Stimulated activated CD8-positive, alpha-beta memory T cell treated with anti-CD3 and anti-CD28 coated beads, Interleukin-12 subunit alpha, Interleukin-12 subunit beta, amount 100 ng/mL, for 24 hours (primary cell): ENCODE measurements around the gene SNCG.
"Not testable (repeated sequence)": the region's sequence is repeated elsewhere in the genome, so short reads cannot be mapped to it uniquely, and the experiment has no call there.

ENCODE experiments used
- DNase-seq: peaks from one replicate; pipeline ENCODE4 v3.0.0-alpha.2; 2020; ENCODE audit errors: extremely low read depth

The SNCG gene

DNA sequence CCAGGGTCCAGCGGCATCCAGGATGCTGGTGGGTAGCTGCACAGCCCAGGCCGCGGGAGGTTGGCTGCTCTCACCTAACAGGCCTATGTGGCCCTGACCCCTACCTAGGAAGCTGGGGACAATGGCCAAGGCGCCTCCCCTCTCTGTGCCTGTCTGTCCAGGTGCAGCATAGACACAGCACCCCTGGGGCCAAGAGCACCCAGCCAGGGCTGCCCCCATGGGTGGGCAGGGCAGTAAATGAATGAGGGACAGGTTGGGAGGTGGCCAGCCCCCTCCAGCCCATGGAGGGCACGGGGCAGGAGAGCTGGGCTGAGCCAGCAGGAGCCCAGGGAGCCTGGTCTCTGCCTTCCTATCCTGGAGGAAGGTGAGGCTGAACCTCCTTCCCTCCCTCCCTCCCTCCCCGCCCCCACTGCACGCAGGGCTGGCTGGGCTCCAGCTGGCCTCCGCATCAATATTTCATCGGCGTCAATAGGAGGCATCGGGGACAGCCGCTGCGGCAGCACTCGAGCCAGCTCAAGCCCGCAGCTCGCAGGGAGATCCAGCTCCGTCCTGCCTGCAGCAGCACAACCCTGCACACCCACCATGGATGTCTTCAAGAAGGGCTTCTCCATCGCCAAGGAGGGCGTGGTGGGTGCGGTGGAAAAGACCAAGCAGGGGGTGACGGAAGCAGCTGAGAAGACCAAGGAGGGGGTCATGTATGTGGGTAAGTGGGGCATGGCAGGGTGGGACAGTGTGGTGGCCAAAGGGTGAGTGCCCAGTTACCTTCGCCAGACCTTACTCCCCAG, at the start of gene SNCG:
TSS of gene SNCG (plus strand) at position 484 of the 785 bp plus-strand sequence. CDS start at position 583, 99 bp downstream.
- no peak for DNase-seq

DNA sequence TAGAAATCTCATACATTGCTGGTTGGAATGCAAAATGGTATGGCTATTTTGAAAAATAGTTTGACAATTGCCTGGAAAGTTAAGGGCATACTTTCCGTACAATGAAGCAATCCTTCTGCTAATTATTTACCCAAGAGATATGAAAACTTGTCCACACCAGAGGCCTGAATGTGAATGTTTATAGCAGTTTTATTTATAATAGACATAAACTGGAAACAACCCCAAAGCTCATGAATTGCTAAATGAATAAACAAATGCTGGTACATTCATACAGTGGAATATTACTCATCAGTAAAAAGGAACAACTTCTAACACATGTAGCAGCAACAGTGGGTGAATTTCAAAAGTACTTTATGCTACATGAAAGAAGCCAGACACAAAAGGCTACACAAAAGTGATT, 43.7 kb upstream of the SNCG start:
- no peak for DNase-seq

DNA sequence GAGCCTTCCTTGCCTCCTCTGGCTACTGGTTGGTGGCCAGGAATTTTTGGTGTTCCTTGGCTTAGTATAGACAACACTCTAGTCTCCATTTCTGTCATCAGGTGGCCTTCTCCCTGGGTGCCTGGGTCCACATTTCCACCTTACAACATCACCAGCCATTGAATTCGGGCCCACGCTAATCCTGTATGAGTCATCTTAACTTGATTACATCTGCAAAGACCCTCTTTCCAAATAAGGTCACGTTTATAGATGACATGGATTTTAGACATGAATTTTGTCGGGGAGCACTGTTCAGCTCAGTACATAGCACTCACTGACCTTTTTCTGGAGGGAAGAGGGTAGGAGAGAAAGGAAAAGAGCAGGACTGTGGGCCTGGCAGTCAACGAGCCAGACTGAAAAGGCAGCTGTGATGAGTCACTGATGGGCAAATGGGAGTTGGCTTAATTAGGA, 40.4 kb upstream of the SNCG start:
- no peak for DNase-seq

DNA sequence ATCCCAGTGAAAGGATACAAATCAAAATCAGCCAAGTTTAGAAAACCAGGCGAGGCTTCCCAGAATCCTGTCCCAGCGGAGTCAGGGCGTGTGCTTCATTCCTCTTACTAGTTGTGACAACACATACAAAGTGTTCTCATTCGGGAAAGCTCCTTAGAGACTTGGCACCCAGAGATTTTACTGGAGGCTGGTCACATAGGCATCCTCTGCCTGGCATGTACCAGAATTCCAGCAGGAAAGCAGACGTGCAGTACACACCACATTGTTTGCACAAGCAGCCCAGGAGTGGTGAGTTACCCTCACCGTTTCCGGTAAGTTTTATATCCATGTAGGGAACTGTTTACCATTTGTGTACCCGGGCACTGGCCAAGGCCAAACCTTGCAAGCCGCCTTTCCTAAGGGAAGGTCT, 35.8 kb upstream of the SNCG start:
- no peak for DNase-seq

DNA sequence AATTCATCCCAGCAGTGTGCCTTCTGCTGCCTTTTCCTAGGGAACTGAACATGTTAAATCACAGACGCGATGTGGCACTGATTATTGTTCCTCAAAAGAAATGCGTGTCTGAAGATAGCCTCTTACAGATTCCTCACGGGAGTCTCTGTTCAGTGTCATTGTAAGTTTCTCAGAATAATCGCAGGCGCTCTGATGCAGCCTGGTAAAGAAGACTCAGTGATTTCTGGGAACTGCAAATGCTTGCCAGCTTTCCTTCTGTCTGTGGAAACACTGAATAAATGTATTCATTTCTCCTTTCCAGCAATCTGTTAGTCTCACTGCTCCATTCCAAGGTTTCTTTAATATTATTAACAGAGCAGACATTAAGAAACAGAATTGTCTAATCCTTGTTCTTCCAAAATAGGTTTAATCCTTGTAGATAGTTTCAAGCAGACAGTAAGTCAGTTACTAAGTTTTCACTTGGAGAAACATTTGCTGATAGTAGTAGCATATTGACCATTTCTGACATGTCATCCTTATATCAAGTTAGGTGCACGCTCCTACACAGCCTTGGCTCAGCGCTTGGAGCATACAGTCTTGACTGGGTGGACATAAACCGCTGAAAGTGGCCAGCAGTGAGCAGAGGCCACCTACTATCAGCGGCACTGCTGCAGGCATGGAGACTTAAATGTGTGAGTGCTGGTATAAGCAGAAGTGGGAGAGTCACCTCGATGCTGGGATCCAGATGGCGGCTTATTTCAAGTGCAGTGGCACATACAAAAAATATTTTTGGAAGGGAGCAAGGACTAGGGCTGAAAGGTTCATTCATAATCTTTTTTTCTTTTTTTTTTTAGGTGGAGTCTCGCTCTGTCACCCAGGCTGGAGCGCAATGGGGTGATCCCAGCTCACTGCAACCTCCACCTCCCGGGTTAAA, 28.7 kb upstream of the SNCG start:
- DNase-seq: no peak

DNA sequence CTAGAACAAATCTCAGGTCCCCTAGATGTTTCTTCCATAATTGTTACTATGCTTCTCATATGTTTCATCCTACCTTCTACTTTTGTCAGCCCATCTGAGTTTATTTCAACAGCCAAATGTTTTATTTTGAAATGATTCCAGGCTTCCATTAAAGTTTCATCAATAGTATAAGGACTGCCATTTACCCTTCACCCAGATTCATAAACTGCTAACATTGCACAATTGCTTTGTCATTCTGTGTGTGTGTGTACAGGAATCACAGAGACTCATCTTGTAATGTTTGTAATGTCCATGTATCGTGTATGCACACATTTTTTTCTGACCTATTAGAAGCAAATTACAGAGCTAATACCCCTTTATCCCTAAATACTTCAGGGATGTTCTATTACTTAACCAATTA, 26.5 kb upstream of the SNCG start:
- no peak for DNase-seq

DNA sequence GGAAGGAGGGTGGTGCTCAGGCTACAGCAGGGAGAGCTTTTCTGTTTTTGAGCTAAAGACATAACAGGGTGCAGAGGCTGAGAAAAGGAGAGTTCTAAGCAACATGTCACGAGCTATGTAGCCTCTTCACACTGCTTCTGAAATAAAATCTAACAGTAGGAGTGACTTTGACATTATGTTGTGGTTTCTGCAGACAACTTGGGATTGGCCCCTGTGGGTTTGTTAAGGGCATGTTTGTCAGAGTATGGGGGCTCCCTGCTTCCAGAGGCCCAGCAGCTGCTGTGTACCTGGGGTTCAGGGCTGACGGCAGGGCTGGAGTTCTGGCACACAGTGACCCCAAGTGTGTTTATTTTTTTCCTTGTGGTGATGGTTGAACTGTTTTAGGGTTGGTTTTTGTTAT, 25.7 kb upstream of the SNCG start:
- DNase-seq: no peak

DNA sequence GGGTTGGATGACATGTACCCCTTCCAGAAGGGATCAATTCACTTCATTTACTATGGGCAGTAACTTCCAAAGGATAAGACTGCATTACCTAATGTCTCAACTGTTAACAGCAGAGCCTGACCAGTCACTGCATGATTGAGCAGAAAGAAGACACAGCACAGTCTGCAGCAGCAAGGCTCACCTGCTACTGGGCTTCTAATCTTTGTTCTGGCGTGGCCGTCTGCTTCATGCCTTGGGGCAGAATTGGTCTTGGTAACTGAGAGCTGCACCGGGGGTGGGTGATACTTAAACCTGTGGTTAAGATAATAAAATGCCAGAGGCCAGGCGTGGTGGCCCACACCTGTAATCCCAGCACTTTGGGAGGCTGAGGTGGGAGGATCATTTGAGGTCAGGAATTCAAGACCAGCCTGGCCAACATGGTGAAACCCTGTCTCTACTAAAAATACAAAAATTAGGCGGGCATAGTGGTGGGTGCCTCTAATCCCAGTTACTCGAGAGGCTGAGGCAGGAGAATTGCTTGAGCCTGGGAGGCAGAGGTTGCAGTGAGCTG, 24.2 kb upstream of the SNCG start:
- DNase-seq: not testable (repeated sequence)

DNA sequence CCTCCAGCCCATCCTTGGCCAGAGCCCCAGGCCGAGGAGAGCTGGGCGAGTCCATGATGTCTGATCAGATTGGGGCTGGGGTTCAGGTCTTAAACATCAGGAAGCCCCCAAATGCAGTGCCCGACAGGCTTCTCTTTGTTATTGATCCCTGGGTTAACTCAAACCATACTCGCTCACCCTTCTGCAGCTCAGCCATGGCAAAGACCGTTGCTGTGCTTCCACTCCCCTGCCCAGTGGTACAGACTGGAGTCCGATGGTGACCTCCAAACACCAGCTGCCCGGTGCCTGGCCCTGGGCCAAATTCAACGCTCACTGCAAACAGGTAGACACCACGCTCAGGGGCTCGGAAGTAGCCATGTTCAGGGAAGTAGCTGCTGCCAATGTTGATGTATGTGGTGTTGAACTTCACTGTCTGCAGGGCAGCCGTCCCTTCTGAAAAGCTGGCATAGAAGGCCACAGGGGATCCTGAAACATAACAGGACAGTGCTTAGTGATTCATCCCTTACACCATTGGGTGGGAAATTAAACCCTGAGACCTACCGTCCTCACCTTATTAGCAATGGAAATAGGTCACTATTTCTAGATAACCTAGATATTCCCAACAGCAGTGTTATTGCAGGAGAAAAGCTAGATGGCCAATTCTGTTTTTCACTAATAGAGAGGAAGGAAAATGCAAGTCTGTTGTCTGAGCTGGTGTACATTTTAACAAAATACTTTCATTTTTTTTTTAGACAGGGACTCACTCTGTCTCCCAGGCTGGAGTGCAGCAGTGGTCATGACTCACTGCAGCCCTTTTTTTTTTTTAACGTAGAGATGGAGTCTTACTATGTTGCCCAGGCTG, 21.5 kb upstream of the SNCG start:
- DNase-seq: no peak

DNA sequence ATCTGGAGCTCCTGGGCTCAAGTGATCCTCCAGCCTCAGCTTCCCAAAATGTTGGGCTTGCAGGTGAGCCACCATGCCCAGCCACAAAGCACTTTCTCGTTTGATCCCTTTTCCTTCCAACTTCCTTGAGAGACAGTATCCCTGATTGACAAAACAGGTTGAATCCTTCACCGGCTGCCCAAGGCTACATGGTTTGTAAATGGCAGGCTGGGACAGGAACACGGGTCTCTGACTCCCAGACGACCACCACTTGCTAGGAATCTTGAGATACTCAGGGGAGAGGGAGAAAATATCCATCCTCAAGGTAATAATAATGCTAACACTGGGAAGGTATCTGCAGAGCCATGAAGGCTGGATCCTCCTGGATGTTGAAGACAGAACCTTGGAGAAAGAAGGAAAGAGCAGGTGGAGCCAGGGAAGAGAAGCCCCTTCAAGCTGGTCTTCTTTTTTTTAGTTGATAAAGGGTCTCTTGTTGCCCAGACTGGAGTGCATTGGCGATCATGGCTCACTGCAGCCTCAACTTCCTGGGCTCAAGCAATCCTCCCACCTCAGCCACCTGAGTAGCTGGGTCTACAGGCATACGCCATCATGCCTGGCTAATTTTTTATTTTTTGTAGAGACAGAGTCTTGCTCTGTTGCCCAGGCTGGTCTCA, 20.8 kb upstream of the SNCG start:
- DNase-seq: no peak

DNA sequence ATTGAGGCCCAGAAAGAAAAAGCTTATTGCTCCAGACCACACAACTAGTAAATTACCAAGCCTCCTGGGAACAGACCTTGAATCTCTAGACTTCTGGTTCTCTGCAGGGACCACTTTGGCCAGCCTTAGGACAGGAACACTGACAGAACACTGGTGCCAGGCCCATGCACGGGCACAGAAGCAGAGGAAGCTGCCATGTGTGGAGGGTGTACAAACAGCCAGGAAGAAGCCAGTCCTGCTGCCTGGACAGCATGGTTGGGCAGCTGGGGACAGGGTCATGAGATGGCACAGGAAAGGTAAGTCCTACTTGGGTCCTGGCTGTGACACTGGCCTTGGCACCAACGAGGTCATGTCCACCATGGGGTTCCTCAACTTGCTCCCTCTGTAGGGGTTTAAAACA, 20.1 kb upstream of the SNCG start:
- no peak for DNase-seq

DNA sequence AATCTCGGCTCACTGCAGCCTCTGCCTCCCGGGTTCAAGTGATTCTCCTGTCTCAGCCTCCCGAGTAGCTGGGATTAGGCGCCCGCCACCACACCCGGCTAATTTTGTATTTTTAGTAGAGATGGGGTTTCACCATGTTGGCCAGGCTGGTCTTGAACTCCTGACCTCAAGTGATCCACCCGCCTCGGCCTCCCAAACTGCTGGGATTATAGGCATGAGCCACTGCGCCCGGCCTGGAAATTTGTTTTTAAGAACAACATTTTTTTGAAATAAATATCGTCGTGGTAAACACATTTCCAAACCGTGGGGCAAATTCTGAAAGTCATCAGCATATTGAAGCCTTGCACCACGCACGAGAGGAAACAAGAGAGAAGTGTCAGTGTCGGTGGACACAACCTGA, 18.3 kb upstream of the SNCG start:
- DNase-seq: not testable (repeated sequence)

DNA sequence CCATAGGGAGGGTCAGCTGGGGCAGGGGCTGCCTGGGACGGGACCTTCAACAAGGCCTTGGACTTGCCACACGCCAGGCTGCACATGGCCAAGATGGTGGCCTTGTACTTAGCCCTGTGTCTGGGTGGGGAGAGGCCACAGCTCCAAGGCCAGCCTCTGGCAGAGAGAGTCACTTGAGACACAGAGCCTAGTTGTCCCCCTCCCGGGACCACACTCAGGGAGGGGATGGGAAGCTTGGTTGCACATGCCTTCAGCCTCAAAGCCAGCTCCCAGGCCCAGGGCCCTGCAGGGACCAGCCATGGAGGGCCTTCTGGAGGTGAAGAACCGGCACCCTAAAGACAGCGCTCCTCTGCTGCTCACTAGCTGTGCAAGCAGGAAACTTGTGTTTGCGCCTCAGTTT, 17.7 kb upstream of the SNCG start:
- DNase-seq: no peak

DNA sequence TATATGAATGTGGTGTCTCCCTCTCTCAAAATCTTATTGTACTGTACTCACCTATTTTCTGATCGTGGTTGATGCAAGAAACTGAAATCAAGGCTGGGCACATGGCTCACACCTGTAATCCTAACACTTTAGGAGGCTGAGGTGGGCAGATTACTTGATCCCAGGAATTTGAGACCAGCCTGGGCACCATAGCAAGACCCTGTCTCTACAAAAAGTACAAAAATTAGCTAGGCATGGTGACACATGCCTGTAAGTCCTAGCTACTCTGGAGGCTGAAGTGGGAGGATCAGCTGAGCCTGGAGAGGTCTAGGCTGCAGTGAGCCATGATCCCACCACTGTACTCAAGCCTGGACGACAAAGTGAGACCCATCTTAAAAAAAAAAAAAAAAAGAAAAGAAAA, 17.0 kb upstream of the SNCG start:
- DNase-seq: no peak

DNA sequence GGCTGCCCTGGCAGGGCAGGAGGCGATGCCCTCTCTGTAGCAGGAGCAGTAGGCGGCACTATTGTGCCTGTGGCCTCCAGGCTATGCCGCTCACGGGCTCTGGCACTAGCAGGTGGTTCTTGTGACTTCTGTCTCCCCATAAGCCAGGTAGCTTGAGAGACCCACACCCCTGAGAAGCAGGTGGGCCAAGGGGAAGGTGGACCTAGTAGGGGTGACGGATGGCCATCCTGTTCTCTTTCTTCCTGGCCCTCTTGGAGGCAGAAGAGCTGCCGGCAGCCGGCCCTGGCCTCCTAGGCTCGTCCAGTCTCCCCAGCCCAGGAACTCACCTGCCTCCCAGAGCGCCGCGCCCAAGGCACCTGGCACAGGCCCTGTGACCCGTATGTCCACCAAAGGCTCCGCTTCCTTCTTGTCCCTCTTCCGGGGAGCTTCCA, 16.4 kb upstream of the SNCG start:
- no peak for DNase-seq

DNA sequence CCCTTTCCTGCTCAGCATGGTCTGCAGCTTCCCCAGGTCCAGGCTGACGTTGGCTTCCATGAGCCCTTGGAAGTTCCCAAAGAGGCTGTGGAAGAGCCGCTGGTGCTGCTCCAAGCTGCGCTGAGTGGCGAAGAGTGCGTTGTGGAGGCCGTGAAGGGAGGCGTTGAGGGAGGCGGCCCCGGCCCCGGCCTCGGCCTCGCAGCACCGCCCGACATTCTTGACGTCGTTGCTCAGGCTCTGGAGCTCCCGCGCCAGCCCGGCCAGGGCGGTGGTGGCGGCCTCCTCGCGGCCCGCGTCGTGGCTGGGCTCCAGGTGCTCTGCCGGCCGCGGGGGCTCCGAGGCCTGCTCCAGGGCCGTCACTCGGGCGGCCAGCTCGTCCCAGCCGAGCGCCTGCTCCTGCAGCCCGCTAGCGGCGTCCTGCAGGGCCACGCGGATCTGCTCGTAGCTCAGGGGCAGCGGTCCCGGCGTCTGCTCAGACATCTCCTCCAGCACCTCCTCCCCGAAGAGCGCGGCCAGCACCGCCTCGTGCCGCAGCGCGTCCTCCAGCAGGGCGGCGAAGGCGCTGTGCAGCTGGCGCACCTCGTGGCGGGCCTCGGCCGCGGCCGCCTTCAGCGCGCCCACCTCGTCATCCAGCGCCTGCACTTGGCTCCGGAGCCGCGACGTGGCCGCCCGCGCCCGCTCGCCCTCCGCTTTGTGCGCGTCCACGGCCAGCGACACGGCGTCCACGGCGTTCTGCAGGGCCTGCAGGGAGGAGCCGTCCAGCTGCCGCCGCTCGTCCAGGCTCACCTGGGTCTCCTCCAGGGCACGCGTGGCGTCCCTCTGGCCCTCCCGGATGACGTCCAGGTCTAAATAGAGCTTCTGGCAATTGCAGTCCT, 15.7 kb upstream of the SNCG start:
- no peak for DNase-seq

DNA sequence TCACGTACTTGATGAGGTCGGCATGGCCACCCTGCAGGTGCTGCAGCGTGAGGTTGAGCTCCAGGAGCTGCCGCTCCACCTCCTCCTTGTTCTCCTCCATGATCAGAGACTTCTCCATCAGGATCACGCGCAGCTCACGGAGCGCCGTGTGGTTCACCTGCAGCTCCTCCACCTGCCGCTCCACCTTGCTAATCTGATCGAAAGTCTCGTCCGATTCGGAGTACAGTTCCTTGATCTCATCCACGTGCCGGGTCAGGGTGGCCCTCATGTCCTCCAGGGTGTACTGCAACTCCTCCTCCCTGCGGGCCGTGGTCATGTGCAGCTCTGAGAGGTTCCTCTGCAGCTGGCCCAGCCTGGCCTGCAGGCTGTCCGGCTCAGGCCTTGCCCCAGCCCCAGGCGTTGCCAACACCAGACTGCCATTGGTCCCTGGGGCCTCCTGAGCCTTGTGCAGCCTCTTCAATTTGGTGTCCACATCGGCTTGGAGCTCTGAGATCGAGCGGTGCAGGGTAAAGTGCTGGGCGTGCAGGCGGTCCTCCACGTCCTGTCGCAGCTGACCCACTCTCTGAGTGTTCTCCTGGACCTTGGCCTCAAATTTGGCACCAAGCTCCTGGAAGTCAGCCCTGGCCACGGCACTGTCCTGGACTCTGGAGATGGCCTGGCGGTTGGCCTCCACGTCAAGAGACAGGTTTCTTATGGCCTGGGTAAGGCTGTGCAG, 14.9 kb upstream of the SNCG start:
- no peak for DNase-seq

DNA sequence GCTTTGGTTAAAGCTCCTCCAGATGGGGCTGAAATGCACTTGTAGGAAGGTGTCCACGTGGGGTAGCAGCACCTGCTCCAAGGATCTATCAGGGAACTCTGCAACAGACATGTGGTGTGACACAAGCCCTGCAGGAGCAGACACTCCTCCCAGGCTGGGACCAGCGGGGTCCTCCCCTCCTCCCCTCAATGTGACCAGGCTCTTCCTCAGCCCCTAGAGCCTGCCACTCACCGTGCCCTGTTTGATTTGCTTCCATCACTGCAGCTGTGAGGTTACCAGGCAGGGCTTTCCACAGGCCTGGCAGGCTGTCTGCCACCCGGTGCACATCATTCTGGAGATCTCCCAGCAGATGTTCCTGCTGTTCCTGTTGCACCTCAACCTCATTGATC, 14.4 kb upstream of the SNCG start:
- DNase-seq: no peak

DNA sequence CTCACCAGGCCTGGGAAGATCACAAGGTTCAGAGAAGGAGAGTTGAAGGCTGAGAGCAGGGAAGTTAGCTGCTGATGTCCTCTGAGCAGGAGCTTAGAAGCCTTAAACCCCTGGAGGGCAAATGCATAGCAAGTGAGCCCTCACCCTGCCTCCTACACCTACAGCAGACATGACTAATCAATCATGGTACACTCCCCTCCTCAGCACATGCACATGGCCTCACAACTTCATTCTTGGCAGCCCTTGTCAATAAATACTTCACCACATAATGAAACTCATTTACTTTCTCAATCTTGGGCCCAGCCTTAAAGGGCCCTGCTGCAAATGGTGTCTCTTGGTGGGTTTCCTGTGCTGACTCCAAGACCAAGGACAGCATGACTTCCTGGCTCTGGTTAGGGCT, 13.9 kb upstream of the SNCG start:
- DNase-seq: no peak

DNA sequence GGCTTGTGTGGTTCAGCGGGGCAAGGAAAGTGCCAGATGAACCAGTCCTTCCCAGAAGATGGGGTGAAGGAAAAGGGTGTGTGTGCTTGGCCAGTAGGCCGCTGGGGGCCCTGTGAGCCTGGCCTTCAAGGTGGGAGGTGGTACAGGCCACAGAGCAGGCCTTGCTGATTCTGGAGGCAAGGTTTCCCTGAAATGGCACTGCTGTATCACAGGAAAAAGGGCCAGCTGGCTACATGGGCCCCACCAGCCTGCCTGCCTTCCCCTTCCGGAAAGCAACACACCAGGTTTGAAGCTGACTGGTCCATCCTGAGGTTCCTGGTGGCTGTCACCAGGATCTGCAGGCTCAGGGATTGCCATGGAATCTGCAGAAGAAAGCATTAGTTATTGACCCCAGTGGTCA, 13.5 kb upstream of the SNCG start:
- DNase-seq: no peak
